ENCODE measurements around the gene GTF2IRD1. TPM values are rescaled to one million over a fixed set of nuclear protein-coding genes. Genes with fewer than 3 reads are reported as not detected.
"Not testable (repeated sequence)": the region's sequence is repeated elsewhere in the genome, so short reads cannot be mapped to it uniquely, and the experiment has no call there.

Gene GTF2IRD1
- total RNA-seq, 1 donor from 2014 or later = 6.7 TPM

DNA sequence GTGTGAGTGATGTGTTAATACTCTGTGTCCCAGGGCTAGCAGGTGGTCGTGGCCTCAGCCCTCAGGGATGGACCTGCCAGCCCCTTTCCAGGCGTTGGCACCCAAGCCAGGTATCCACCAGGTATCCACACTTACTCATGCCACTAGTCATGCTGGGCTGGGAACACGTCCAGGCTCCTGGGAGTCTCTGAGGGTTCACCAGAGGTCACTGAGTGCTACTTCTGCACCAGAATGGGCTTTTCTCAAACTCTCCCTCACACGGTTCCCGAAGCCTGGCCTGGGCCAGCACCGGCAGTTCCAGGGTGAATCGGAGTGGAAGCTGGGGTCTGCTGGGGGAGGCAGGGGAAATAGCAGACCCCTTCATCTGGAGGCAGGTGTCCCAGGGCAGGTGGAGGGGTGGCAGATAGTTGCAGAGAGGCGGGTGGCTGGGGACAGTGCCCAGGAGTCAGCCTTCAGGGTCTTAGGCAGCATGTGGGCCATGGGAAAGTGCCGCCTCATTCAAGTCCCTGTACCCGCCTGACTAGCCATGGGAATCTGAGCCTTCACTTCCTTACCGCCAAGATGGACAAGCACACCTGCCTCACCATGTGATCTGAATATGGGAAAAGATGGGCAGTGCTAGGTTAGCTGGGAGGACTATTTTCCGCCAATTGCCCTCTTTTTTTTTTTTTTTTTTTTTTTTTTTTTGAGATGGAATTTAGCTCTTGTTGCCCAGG lies 108.3 kb downstream of the GTF2IRD1 start:
- no peak for DNase-seq (ENCODE audit: low read depth, low spot score)

DNA sequence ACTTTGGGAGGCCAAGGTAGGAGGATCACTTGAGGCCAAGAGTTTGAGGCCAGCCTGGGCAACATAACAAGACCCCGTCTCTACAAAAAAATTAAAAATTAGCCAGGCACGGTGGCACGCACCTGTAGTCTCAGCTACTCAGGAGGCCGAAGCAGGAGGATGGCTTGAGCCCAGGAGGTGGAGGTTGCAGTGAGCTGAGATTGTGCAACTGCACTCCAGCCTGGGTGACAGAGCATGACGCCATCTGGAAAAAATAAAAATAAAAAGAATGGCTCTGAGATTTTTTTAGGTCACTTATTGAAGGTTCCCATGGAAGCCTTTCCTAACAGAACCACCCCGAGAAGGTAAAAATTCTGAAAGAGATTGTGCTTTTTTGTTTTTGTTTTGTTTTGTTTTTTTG lies 109.9 kb downstream of the GTF2IRD1 start:
- DNase-seq (ENCODE audit: low read depth, low spot score) = not testable (repeated sequence)

GRCh38 chr7:74567318-74567668 lies 113.6 kb downstream of the GTF2IRD1 start:
- DNase-seq (ENCODE audit: low read depth, low spot score) = no peak

DNA sequence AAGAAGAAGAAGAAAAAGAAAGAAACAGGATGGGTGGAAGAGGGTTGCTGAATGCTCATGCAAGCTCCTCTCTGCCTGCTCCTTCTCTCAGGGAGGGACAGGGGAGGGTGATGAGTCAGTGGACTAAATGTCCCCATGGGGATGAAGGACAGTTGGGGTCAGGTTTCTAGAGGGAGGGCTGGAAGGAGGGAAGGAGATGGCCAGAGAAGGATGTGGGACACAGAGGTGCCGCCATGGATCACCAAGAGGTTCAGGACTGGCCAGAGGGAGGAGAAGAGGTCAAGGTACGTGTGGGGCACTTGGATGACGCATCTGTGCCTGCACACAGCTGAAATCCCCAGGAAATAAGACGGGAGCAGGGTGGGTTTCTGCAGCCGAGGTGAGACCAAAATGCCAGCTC lies 115.0 kb downstream of the GTF2IRD1 start:
- no peak for DNase-seq (ENCODE audit: low read depth, low spot score)

DNA sequence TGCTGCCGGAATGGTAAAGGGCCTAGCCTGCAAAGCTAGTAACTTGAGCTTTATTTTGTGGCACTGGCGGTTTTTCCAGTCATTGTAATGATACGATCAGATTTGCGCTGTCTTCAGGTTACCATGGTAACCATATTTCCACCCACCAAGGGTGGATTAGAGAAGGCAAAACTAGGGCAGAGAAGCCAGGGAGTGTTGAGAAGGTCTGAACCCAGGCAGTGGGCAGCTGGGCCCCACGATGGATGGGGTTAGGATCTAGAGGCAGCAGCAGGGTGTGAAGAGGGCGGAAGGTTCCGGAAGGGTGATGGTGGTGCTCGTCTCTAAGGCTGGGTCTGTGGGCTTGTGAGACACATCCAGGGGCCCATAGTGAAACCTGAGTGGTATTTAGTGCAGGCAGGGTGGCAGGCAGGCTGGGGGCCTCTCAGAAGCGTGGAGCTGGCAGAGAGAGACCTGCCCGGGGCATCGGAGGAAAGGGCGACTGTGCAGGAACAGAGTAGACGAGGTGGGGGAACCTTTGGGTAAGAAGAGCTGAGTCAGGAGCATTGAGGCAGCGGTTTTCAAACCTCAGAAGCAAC lies 115.9 kb downstream of the GTF2IRD1 start:
- DNase-seq (ENCODE audit: low read depth, low spot score) = no peak

- DNase-seq (ENCODE audit: low read depth, low spot score) = no peak
Observed at GRCh38 chr7:74570533-74571156, 116.9 kb downstream of the GTF2IRD1 start.

GRCh38 chr7:74572301-74572979 lies 118.7 kb downstream of the GTF2IRD1 start:
- DNase-seq (ENCODE audit: low read depth, low spot score) = no peak

GRCh38 chr7:74573512-74573911 lies 119.8 kb downstream of the GTF2IRD1 start:
- DNase-seq (ENCODE audit: low read depth, low spot score) = no peak

- no peak for DNase-seq (ENCODE audit: low read depth, low spot score)
Observed at GRCh38 chr7:74575083-74575784, 121.5 kb downstream of the GTF2IRD1 start.

GRCh38 chr7:74575811-74576210 lies 122.1 kb downstream of the GTF2IRD1 start:
- no peak for DNase-seq (ENCODE audit: low read depth, low spot score)

DNA sequence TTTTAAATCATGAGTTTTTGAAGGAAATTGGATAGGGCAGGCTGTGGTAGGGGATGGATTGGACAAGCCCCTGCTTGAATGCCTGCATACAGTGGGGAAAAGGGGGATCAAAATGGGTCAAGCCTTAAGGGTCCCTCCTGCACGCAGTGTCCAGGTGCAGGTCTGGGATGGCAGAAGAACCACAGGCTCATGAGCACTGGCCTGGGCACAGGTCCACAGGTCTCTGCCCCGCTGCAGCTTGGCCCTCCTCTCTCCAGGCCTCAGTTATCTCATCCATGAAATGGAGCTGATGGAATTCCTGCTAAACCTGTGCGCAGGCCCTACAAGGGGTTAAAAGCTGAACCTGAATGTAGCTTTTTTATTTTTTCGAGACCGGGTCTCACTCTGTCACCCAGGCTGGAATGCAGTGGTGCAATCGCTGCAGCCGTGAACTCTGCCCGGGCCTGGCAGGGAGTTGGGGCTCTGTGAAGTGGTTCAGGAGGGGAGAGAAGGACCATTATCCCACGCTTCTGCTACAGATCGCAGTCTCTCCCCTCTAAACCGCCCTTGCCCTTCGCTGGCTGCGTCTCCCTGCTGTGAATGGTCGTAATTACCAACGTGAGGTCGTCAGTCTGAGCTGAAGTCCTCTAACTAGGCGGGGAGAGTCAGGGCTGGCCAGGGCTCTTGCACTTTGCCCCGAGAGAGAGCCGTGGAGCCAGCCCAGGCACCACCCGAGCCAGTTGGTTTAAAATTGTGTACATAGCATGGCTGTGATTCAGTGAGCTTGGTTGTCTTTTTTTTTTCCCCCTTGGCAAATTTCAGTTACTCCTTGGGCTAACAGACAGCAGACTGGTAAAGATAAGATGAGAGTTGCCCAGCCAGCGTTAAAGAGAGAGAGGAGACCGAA lies 126.3 kb downstream of the GTF2IRD1 start:
- DNase-seq (ENCODE audit: low read depth, low spot score) = no peak

DNA sequence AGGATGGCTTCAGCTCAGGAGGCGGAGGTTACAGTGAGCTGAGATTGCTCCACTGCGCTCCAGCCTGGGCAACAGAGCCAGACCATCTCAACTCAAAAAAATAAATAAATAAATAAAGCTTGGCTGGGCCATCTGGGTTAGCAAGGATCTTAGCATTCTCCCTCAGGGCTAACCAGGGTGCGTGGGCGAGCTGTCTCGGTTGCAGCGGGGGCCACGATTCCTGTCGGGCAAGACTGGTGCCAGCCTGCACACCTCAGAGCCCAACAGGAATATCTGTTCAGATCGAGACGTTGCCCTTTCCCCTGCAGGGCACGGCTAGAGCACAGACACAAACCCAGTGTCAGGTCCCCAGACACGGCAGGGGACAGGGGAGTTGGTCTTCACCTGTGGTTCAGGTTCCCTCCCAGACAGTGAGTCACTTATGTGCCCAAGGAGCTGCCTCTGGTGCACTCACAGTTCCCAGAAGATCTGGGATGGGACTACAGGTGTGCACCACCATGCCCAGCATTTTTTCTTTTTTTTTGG lies 128.3 kb downstream of the GTF2IRD1 start:
- no peak for DNase-seq (ENCODE audit: low read depth, low spot score)

DNA sequence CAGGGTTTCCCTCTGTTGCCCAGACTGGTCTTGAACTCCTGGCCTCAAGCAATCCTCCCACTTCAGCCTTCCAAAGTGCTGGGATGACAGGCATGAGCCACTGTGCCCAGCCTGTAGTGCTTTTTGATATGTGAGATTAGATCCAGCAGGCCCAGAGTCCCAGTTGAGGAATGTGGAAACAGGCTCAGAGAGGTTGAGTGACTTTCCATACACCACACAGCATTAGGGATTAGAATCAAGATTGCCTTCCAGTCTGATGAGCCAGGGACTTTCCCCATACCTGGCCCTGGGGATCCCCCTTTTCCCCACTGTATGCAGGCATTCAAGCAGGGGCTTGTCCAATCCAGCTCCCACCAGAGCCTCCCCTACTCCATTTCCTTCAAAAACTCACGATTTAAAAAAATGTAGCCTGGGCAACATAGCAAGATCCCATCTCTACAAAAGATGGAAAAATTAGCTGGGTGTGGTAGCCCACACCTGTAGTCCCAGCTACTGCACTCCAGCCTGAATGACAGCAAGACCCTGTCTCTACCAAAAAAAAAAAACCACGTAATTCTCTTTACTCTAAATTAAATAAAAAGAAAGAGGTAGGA lies 128.8 kb downstream of the GTF2IRD1 start:
- no peak for DNase-seq (ENCODE audit: low read depth, low spot score)

DNA sequence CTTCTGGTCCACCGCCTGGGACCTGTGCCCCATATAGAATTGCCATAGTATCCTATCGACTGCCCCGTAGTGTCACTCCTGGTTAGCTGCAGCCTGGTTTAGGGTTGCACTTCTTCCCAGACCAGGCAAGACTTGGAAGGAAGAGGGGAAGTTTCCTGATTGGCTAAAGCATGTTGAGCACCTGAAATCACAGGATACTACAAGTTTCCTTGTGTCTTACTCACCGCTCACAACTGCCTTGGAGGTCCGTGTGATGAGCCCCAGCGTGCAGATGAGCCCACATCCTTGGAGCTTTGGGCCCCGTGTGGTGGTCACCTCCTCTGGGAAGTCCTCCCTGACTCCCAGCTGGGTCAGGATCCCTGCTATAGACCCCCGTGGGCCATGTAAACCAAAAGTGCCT lies 129.9 kb downstream of the GTF2IRD1 start:
- no peak for DNase-seq (ENCODE audit: low read depth, low spot score)

GRCh38 chr7:74584160-74584954 lies 130.7 kb downstream of the GTF2IRD1 start:
- DNase-seq (ENCODE audit: low read depth, low spot score) = no peak

DNA sequence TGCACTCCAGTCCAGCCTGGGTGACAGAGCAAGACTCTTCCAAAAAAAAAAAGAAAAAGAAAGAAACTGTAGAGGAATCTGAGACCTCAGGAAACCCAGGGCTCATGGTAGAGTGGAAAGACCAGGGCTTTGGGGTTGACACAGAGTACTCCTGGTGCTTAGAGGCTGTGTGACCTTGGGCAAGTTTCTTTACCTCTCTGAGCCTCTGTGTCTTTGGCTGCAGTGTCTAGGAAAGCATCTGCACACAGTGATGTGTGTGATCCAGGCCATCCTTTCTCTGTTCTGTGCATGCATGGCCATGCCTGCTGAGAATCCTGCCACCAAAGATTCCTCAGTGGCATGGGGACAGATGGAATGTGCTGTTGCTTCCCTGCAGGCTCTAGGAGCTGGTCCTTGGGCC lies 132.1 kb downstream of the GTF2IRD1 start:
- DNase-seq (ENCODE audit: low read depth, low spot score) = no peak

DNA sequence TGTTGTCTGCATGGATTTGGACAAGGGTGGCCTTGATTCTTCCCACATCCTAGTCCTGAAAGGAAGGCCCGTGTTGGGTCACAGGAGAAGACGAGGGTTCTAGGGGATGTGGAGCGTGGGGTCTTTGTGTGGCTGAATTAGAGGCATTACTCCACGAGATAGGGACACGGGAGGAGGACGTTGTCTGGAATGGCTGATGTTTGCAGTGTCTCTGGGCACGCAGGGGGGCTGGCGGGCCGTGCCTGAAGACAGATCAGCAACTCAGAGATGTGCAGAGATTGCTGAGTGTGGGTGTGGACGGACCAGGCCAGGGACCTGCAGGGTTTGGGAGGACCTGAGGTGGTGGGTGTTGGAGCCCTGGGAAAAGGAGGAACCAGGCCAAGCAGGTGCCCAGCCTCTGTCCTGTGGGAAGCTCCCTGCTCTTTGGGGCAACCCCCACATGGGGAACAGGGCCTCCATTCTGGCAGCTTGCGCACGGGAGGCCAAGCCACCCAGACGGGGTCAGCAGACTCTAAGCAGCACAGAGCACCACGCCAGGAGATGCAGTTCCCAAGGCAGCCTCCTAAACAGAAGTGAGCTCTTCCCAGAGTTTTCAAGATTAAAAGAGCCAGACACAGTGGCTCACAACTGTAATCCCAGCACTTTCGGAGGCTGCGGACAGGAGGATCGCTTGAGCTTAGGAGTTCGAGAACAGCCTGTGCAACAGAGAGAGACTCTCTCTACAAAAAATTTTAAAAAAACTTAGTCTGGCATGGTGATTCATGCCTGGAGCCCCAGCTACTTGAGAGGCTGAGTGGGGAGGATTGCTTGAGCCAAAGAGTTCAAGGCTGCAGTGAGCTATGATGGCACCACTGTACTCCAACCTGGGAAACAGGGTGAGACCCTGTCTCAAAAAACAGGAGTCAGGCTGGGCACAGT lies 132.8 kb downstream of the GTF2IRD1 start:
- no peak for DNase-seq (ENCODE audit: low read depth, low spot score)

DNA sequence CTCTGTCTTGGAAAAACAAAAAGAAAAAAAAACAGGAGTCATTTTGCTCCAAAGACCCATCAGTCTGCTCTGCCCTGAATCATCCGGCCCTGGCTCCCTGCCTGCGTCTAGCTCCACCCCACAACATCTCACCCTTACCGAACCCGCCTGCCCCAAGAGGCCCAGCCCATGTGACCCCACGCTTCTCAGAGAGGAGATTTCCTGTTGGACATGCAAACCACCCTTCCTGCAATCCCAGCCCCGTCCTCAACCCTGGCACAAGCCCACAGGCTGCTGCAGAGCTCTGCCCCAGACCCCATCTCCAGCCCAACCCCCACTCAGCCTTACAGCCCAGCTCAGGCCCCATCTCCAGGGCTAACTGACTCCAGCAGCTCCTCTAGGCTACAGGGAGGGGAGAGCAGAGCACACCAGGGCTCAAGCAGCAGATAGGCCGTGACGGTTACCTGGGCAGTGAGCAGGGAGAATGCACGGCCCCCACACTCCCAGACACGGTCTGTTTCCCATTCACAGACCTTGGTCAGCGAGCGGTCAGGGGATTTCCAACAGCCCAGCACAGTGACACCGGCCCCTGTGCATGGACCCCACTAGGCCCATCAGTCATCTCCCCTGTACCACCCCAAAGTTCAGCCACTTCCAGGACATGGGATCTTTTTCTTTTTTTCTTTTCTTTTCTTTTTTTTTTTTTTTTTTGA lies 133.9 kb downstream of the GTF2IRD1 start:
- DNase-seq (ENCODE audit: low read depth, low spot score) = peak; percentile 40
